Measurements from ENCODE around the gene SMNDC1. TPM values are rescaled to one million over a fixed set of nuclear protein-coding genes. Genes with fewer than 3 reads are reported as not detected.

The SMNDC1 gene
- total and polyA plus RNA-seq, 2 experiments from 2014 or later = 13.5 to 24.9 TPM

GRCh38 chr10:110244550-110244949, 60.2 kb downstream of the SMNDC1 start:
- no peak for DNase-seq (ENCODE audit: low read depth in 1 of 2, low spot score in 1 of 2)

DNA sequence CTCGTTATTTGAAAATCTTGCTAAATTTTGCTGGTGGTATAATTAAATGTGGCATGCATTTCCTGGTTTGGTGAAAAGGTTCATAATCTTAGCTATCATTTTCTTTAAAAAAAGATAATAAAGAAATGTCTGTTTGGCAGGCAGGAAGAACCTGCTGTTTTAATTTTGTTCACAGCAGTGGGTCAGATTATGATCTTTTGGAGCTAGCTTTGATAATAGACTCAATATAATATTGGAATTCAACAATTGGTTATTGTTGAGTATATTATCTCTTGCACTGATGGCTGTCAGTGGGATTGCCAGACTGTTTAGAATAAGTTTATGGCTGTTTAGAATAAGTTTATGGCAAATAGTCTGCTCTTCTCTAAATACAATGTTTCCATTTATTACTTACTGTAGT, 62.2 kb downstream of the SMNDC1 start:
- Histone ChIP-seq H3K4me3 (no peak overlapping the region), H3K27me3 (no peaks in the 10 kb centered on the region), H3K4me1 (ENCODE audit: low read depth) (peaks cover 4% of the 10 kb centered on the region), H3K9me3 (ENCODE audit: low read depth) (no peaks in the 10 kb centered on the region), H3K36me3 (peaks cover 5% of the 10 kb centered on the region), H3K27ac (no peak overlapping the region)
- TF ChIP-seq, protein P1, sequence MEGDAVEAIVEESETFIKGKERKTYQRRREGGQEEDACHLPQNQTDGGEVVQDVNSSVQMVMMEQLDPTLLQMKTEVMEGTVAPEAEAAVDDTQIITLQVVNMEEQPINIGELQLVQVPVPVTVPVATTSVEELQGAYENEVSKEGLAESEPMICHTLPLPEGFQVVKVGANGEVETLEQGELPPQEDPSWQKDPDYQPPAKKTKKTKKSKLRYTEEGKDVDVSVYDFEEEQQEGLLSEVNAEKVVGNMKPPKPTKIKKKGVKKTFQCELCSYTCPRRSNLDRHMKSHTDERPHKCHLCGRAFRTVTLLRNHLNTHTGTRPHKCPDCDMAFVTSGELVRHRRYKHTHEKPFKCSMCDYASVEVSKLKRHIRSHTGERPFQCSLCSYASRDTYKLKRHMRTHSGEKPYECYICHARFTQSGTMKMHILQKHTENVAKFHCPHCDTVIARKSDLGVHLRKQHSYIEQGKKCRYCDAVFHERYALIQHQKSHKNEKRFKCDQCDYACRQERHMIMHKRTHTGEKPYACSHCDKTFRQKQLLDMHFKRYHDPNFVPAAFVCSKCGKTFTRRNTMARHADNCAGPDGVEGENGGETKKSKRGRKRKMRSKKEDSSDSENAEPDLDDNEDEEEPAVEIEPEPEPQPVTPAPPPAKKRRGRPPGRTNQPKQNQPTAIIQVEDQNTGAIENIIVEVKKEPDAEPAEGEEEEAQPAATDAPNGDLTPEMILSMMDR (IDR thresholded peaks at IDR 0.05; ENCODE audit: low read depth, low read length) = no peak
- DNase-seq (ENCODE audit: low read depth in 1 of 2, low spot score in 1 of 2) = no peak

More at GRCh38 chr10:110244550-110244949, 60.2 kb downstream of the SMNDC1 start:
- H3K9me3 ChIP-seq (ENCODE audit: low read depth) = no peaks in the 10 kb centered on the region
- TF ChIP-seq, protein P1 (IDR thresholded peaks at IDR 0.05; ENCODE audit: low read depth, low read length) = no peak
- no peak overlapping the region for H3K27ac ChIP-seq
- no peak overlapping the region for H3K4me3 ChIP-seq
- peaks cover 4% of the 10 kb centered on the region for H3K4me1 ChIP-seq (ENCODE audit: low read depth)
- H3K27me3 ChIP-seq = no peaks in the 10 kb centered on the region
- peaks cover 5% of the 10 kb centered on the region for H3K36me3 ChIP-seq

DNA sequence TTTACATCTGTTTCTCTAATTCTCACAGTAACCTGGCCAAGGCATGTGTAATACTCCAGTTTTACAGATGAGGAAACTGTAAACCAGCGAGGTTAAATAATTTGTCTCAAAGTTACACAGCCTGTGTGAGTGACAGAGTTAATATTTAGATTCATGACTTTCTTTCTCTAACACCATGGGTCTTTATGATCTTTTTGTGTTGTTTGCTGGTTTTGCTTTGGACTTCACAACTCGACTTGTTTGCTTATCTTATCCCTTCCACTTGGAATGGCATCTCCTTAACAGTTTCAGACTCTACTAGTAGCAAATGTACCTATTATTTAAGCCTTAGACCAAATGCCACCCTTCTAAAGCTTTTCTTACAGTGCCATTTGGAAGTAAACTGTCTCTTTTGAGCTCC, 62.9 kb downstream of the SMNDC1 start:
- Histone ChIP-seq H3K36me3 (peaks cover 5% of the 10 kb centered on the region), H3K27ac (no peak overlapping the region), H3K9me3 (ENCODE audit: low read depth) (no peaks in the 10 kb centered on the region), H3K4me1 (ENCODE audit: low read depth) (peaks cover 4% of the 10 kb centered on the region), H3K4me3 (no peak overlapping the region), H3K27me3 (no peaks in the 10 kb centered on the region)
- DNase-seq (ENCODE audit: low read depth in 1 of 2, low spot score in 1 of 2) = no peak
- TF ChIP-seq, protein P1 (IDR thresholded peaks at IDR 0.05; ENCODE audit: low read depth, low read length) = no peak

DNA sequence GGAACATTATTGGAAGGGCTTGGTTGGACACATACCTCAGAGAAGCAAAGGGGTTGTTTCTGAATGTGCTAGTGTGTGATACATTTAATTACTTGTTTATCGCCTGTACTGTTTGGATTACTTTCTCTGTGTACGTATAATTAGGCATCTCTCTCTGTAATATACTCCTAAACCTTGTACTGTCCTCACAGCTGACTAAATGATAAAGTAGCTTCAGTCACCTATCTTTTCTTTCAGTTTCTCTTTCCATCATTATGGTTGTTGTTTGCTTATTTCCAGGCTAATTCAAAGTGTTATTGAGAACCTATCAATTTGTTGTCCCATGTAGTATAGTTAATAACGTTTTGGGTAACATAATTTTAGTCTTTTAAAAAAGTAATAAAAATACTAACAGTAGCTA, 63.3 kb downstream of the SMNDC1 start:
- Histone ChIP-seq H3K27me3 (no peaks in the 10 kb centered on the region), H3K4me3 (no peak overlapping the region), H3K36me3 (peaks cover 5% of the 10 kb centered on the region), H3K4me1 (ENCODE audit: low read depth) (peaks cover 4% of the 10 kb centered on the region), H3K27ac (no peak overlapping the region), H3K9me3 (ENCODE audit: low read depth) (no peaks in the 10 kb centered on the region)
- no peak for DNase-seq (ENCODE audit: low read depth in 1 of 2, low spot score in 1 of 2)
- TF ChIP-seq, protein P1 (IDR thresholded peaks at IDR 0.05; ENCODE audit: low read depth, low read length) = no peak

Other genes starting within 250 kb of the SMNDC1 start
- 48.2 and 55.0 TPM in 2 replicates for gene MXI1, start 97.3 kb downstream of the SMNDC1 start, total RNA-seq
- gene MXI1, start 97.3 kb downstream of the SMNDC1 start, polyA plus RNA-seq = 68.4 and 69.8 TPM in 2 replicates
- gene DUSP5, start 193.0 kb upstream of the SMNDC1 start, total RNA-seq = 75.8 and 82.1 TPM in 2 replicates
- gene DUSP5, start 193.0 kb upstream of the SMNDC1 start, polyA plus RNA-seq = 64.1 and 99.5 TPM in 2 replicates